ENCODE results near the gene BUB1B.
A peak's percentile ranks its signal among the peaks of the same experiment; 100 is the strongest.
"Not testable (repeated sequence)": the region's sequence is repeated elsewhere in the genome, so short reads cannot be mapped to it uniquely, and the experiment has no call there.

BUB1B gene, protein sequence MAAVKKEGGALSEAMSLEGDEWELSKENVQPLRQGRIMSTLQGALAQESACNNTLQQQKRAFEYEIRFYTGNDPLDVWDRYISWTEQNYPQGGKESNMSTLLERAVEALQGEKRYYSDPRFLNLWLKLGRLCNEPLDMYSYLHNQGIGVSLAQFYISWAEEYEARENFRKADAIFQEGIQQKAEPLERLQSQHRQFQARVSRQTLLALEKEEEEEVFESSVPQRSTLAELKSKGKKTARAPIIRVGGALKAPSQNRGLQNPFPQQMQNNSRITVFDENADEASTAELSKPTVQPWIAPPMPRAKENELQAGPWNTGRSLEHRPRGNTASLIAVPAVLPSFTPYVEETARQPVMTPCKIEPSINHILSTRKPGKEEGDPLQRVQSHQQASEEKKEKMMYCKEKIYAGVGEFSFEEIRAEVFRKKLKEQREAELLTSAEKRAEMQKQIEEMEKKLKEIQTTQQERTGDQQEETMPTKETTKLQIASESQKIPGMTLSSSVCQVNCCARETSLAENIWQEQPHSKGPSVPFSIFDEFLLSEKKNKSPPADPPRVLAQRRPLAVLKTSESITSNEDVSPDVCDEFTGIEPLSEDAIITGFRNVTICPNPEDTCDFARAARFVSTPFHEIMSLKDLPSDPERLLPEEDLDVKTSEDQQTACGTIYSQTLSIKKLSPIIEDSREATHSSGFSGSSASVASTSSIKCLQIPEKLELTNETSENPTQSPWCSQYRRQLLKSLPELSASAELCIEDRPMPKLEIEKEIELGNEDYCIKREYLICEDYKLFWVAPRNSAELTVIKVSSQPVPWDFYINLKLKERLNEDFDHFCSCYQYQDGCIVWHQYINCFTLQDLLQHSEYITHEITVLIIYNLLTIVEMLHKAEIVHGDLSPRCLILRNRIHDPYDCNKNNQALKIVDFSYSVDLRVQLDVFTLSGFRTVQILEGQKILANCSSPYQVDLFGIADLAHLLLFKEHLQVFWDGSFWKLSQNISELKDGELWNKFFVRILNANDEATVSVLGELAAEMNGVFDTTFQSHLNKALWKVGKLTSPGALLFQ

GRCh38 chr15:40160689-40161688 is at the start of gene BUB1B:
Gene BUB1B, plus strand, starts transcription at chr15:40161069. Its CDS starts 152 bp downstream, at chr15:40161221.
- Mint-ChIP-seq H3K4me1 (ENCODE audit: low read depth) (peaks cover 17% of the 10 kb centered on the region), H3K4me3 (no peak within 1 kb of the TSS), H3K27ac (no peak within 1 kb of the TSS), H3K36me3 (ENCODE audit: low read depth) (no peaks in the 10 kb centered on the region), H3K9me3 (no peaks in the 10 kb centered on the region), H3K27me3 (no peaks in the 10 kb centered on the region)
- intact Hi-C loops (cut with micrococcal nuclease): loop anchor here (5.0 kb wide), 2 partner anchors 54 to 114 kb away; partner anchors contain the start of gene BMF

- peaks cover 2% of the 10 kb centered on the region for H3K27me3 Mint-ChIP-seq
- H3K27ac Mint-ChIP-seq: no peak overlapping the region
- H3K4me3 Mint-ChIP-seq: no peak overlapping the region
- no peaks in the 10 kb centered on the region for H3K9me3 Mint-ChIP-seq
- peaks cover 43% of the 10 kb centered on the region for H3K4me1 Mint-ChIP-seq (ENCODE audit: low read depth)
- H3K36me3 Mint-ChIP-seq (ENCODE audit: low read depth): peaks cover 8% of the 10 kb centered on the region
- intact Hi-C loops (cut with micrococcal nuclease): no loop called here
Observed at GRCh38 chr15:40111888-40112287, 49.0 kb upstream of the BUB1B start.

- intact Hi-C loops (cut with micrococcal nuclease): no loop called here
- H3K27ac Mint-ChIP-seq: no peak overlapping the region
- H3K4me1 Mint-ChIP-seq (ENCODE audit: low read depth): peaks cover 35% of the 10 kb centered on the region
- no peak overlapping the region for H3K4me3 Mint-ChIP-seq
- peaks cover 8% of the 10 kb centered on the region for H3K36me3 Mint-ChIP-seq (ENCODE audit: low read depth)
- H3K27me3 Mint-ChIP-seq: peaks cover 2% of the 10 kb centered on the region
- H3K9me3 Mint-ChIP-seq: no peaks in the 10 kb centered on the region
Observed at GRCh38 chr15:40112789-40113188, 48.1 kb upstream of the BUB1B start.

- H3K4me3 Mint-ChIP-seq: no peak overlapping the region
- intact Hi-C loops (cut with micrococcal nuclease): no loop called here
- H3K4me1 Mint-ChIP-seq (ENCODE audit: low read depth): peaks cover 31% of the 10 kb centered on the region
- peaks cover 2% of the 10 kb centered on the region for H3K27me3 Mint-ChIP-seq
- no peaks in the 10 kb centered on the region for H3K9me3 Mint-ChIP-seq
- H3K27ac Mint-ChIP-seq: peak overlapping the region; percentile 53
- H3K36me3 Mint-ChIP-seq (ENCODE audit: low read depth): no peaks in the 10 kb centered on the region
Observed at GRCh38 chr15:40114218-40114617, 46.7 kb upstream of the BUB1B start.

- H3K27me3 Mint-ChIP-seq; intact Hi-C loops (cut with micrococcal nuclease); H3K36me3 Mint-ChIP-seq (ENCODE audit: low read depth); H3K9me3 Mint-ChIP-seq; H3K4me3 Mint-ChIP-seq: not testable (repeated sequence)
- peak overlapping the region; percentile 53 for H3K27ac Mint-ChIP-seq
- peaks cover 27% of the 10 kb centered on the region for H3K4me1 Mint-ChIP-seq (ENCODE audit: low read depth)
Observed at GRCh38 chr15:40115106-40115505, 45.8 kb upstream of the BUB1B start.

- Mint-ChIP-seq H3K27ac (no peak overlapping the region), H3K27me3 (peaks cover 2% of the 10 kb centered on the region), H3K36me3 (ENCODE audit: low read depth) (no peaks in the 10 kb centered on the region), H3K9me3 (no peaks in the 10 kb centered on the region), H3K4me3 (no peak overlapping the region), H3K4me1 (ENCODE audit: low read depth) (peaks cover 31% of the 10 kb centered on the region)
- intact Hi-C loops (cut with micrococcal nuclease): no loop called here
Observed at GRCh38 chr15:40115670-40116093, 45.2 kb upstream of the BUB1B start.

DNA sequence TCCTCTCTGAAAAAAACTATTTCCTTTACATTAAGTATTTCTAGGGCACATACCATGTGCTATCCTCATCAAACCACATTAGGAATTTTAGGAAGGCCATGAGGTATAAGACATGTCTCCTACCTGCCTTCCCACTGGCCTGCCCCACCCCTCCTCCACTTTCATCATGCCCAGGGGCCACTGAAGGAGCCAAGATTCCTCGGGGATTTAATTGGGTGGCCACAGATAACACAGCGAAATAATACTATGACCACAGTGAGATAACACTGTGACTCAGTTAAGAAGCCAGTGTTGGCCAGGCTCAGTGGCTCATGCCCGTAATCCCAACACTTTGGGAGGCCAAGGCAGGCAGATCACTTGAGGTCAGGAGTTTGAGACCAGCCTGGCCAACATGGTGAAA is 42.4 kb upstream of the BUB1B start:
- intact Hi-C loops (cut with micrococcal nuclease): no loop called here
- Mint-ChIP-seq H3K27ac (peak overlapping the region; percentile 56), H3K27me3 (peaks cover 2% of the 10 kb centered on the region), H3K4me3 (no peak overlapping the region), H3K36me3 (ENCODE audit: low read depth) (no peaks in the 10 kb centered on the region), H3K9me3 (no peaks in the 10 kb centered on the region), H3K4me1 (ENCODE audit: low read depth) (peaks cover 51% of the 10 kb centered on the region)

DNA sequence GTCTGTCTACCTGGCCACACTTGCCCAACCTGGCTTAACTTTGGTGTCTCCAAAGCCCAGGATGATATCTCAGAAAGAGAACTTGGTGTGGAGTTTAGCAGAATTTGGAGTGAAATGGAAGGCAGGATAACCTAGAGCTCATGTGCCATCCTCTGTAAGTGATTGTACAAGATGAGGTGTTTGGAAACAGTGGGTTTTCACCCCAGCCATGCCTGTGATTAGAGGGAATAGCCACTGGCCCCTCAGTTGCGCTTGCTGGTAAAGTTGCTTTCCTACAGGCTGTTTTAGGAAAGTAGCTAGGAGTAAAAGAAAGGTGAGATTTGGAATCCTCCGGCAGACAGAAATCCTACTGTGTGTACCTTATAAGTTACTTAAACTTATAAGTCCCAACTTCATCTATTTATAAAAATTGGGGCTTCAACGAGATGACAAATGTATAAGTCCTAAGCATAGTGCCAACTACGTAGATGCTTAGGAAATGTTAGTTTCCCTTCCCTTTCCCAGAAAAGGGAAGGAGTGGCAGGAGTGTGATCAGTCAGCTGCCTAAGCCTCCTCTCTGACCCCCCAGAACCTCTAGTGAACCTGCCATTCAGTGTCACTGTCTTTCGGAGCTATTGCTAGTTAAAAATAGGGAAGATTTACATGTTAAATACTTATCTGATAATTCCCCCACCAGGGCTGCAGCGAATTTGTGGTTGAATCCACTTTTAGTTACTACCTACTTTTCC is 38.8 kb upstream of the BUB1B start:
- no peaks in the 10 kb centered on the region for H3K9me3 Mint-ChIP-seq
- peak overlapping the region; percentile 80 for H3K27ac Mint-ChIP-seq
- intact Hi-C loops (cut with micrococcal nuclease): no loop called here
- H3K27me3 Mint-ChIP-seq: no peaks in the 10 kb centered on the region
- H3K4me1 Mint-ChIP-seq (ENCODE audit: low read depth): peaks cover 42% of the 10 kb centered on the region
- H3K36me3 Mint-ChIP-seq (ENCODE audit: low read depth): no peaks in the 10 kb centered on the region
- H3K4me3 Mint-ChIP-seq: no peak overlapping the region

DNA sequence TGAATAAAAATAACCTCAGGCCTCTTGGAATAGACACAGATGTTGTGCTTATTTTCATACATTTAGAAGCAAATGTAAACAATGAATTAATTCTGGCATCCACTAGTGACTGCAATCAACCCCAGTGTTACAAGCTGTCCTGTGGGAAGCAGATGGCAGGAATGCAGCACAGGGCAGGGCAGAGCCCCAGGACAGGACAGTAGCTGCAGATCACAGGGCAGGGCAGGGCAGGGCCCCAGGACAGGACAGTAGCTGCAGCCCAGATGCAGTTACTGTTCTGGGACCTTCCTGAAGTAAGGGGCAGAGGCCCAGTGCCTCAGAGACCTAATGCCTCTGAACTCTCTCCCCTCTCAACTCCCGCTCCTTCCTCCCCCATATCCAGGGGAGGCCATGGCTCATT is 37.9 kb upstream of the BUB1B start:
- H3K36me3 Mint-ChIP-seq (ENCODE audit: low read depth); intact Hi-C loops (cut with micrococcal nuclease); H3K4me3 Mint-ChIP-seq; H3K27me3 Mint-ChIP-seq; H3K9me3 Mint-ChIP-seq: not testable (repeated sequence)
- Mint-ChIP-seq H3K4me1 (ENCODE audit: low read depth) (peaks cover 42% of the 10 kb centered on the region), H3K27ac (peak overlapping the region; percentile 80)

- Mint-ChIP-seq H3K4me1 (ENCODE audit: low read depth) (peaks cover 36% of the 10 kb centered on the region), H3K27ac (peak overlapping the region; percentile 80)
- H3K27me3 Mint-ChIP-seq; H3K36me3 Mint-ChIP-seq (ENCODE audit: low read depth); H3K4me3 Mint-ChIP-seq; H3K9me3 Mint-ChIP-seq; intact Hi-C loops (cut with micrococcal nuclease): not testable (repeated sequence)
Observed at GRCh38 chr15:40123863-40124262, 37.0 kb upstream of the BUB1B start.

DNA sequence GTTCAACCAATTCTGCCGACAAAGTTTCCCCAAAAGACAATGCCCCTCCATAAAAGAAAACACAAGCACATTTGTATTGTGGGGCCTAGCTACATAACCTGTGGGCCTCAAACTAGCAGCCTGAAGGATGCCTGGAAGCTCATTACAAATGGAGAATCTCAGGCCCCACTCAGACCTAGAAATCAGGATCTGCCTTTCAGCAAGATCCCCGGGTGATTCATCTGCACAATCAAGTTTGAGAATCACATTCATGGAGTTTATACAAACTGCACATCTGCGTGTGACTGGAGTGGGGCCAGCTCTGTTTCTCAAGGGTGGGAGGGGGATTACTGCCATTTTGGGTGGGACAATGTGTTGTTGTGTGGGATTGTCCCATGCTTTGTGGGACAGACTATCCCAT is 36.5 kb upstream of the BUB1B start:
- intact Hi-C loops (cut with micrococcal nuclease); H3K27me3 Mint-ChIP-seq; H3K36me3 Mint-ChIP-seq (ENCODE audit: low read depth); H3K9me3 Mint-ChIP-seq; H3K4me3 Mint-ChIP-seq: not testable (repeated sequence)
- Mint-ChIP-seq H3K4me1 (ENCODE audit: low read depth) (peaks cover 34% of the 10 kb centered on the region), H3K27ac (peak overlapping the region; percentile 40)

DNA sequence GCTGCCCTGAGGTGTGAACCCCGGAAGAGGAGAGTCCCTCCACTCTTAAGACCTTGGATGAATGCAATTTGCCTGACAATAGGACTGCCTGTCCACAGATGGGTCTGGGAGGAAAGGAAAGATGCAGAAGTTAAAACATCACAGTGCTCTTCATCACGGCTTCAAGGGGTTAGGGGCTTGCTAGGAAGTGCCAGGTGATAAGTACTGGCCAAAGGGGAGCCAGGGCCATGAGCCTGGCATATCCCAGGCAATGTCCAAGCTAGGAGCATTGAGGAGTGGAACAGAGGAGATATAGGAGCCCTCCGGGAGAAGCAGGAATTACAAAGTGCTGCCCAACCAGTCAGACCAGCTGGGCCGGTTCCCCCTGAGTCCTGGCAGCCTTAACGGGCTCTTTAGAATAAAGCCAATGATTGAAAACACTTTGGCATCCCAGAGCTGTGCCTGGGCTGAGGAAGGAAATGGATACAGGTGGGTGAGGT is 36.0 kb upstream of the BUB1B start:
- H3K9me3 Mint-ChIP-seq; intact Hi-C loops (cut with micrococcal nuclease); H3K27me3 Mint-ChIP-seq; H3K36me3 Mint-ChIP-seq (ENCODE audit: low read depth); H3K4me3 Mint-ChIP-seq: not testable (repeated sequence)
- Mint-ChIP-seq H3K4me1 (ENCODE audit: low read depth) (peaks cover 34% of the 10 kb centered on the region), H3K27ac (peak overlapping the region; percentile 40)
